LHCN-M2 (cell line): ENCODE data around the gene NCK2. TPM values are rescaled to one million over a fixed set of nuclear protein-coding genes. Genes with fewer than 3 reads are reported as not detected.
A peak's percentile ranks its signal among the peaks of the same experiment; 100 is the strongest.

ENCODE experiments used
- DNase-seq: peaks from one replicate; pipeline ENCODE4 v3.0.0-alpha.2; 2012; ENCODE audit warnings: low read depth
- total RNA-seq: library from RNA; depleted of rRNA; stranded (reverse); fragments of >200 nt; gene quantifications from 2 replicates; pipeline ENCODE4 v1.2.3, GENCODE V29; 2014

The NCK2 gene
- total RNA-seq, 1 experiment from 2014 or later, result 25.0 TPM

DNA sequence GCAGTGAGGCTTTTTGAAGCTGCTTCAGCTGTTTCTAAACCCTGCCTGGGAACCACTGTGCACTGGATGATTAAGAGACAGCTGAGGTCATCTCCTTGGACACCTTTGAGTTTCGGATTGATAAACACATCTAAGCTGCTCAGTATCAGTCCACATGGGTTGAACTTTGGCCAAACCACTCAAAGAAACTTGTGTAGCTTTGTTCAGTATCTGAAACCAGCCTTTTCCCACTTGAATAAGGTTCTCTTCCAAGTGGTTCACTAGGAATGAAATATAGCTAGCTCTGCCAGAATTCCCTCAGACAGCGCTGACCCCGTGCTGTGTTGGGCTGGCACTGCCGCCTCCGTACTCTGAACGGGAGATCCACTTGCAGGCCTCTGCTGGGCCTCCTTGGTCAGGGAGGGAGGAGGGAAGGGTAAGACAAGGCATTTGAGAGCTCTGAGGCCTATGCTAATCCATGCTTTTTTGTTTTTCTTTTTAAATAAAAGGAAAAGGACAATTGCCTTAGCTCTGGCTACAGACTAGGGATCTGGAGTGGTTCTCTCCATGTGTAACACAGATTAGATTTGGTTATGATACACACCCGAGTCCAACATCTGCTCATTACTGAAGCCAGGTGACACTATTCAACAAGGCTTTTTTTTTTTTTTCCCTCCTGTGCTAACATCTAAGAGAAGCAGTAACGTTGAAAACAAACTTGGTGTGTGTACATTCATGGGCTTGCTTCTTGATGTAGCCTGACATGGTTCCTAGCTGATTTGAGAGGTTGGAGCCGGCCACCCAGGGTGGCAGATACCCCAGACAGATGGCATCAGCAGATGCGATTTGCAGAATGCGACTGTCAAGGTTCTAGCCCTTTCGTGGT is 67.7 kb downstream of the NCK2 start:
- DNase-seq, result peak; percentile 37

DNA sequence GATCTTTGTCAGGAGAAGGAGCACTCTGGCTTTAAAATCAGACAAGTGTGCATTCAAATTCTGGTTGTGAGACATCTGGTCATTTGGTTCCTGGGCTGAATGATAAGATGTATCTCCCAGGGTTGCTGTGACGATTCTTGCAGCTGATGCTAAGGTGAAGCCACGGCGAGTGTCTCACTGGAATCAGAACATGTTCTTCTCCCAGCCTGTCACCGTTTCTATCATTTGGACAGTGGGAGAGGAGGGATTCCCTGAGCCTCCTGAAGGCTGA is 68.3 kb downstream of the NCK2 start:
- no peak for DNase-seq

DNA sequence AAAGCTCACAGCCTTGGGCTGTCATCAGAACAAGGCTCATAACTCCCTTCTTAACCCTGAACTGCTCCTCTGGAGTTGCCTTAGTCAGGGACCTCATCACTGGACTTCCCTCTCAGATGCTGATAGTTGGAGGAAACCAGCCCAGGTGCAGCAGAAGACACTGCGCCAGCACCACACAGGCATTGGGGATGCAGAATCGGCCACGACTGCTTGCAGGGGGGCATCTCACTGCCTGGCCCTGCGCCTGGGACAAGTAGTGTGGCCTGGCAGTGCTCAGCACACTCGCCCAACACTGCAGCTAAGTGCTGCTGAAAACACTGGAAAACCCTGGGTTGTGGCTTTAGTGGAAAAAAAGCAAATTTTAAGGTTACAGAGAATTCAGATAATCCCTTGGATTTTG is 68.7 kb downstream of the NCK2 start:
- no peak for DNase-seq

DNA sequence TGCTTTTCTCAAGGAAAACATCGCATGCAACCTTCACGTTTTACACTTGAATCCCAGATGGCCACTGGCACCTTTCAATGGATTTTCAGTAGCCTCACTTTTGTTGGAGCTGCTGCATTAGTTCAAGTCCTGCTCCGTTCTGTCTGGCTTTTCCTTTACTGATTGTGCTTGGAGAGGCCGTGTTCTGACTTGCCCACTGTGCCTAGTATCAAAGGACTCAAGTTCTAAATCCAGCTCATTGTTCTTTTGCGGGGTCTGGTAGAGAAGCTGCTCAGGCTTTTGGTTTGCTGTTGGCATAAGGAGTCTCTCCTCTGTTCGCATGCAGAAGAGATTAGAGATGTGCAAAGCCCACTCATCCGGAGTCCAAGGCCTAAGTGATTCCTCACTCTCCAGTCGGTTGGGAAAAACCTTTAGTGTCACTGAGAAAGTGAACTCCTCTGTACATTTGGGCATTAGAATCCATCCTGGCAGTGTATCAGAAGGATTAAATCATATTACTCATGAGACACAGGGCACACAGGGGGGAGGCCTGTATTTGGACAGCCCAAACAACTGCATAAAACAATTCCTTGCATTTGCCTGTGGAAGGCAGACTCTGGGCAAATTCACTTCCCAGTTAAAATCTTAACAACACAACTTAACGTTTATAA is 69.7 kb downstream of the NCK2 start:
- DNase-seq, result peak; percentile 70

DNA sequence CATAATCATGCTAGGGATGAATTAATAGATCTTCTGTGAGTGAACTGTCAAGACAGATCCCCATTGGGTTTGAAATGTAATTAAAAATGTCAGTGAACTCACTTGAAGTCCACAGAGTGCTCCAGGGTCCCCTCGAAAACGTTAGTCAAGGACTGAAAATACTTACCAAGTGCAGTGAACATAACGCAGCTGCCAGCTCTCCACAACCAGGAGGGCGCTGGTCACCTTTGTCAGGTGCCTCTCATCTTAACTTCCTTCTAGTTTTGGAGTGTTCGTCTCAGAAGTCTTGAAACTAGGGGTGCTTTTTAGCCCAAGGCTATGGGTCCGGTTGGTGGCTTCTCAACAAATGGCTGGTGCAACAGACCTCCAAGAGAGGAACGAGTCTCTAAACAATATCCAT is 70.7 kb downstream of the NCK2 start:
- no peak for DNase-seq

DNA sequence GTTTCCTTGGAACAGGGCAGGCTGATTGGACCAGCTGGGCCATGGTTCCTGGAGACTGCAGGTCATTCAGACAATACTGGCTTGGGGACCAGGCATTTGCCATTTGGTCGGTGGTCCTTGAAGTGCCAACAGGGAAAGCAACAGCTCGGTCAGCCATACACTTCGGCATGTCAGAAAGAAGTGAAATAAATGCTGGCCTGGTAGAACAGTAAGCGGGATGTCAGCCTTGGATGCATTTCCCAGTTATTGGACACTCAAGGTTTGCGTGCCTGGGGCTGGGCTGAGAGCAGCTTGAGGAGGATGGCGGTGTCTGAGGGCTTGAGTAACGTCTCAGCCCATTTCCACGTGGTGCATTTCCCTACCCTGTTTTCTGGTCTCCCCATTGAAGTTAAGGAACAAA is 75.4 kb downstream of the NCK2 start:
- DNase-seq, result no peak

DNA sequence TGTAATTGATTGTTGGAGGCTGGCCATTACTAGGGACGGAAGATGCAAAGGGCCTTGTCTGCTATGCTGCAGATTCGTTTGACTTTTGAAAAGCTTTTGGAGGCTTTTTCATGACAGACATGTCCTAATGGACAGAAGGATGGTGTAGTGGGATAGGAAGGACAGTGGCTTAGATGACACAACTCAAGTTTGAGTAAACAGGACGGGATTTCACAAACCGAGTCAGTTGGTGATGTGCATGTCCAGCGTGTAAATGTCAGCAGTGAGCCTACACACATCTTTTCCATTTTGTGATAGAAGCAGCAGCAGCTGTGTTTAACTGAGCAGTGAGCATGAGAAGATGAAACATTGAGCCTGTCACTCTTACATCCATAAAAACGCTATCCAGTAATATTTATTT is 76.0 kb downstream of the NCK2 start:
- DNase-seq, result no peak

DNA sequence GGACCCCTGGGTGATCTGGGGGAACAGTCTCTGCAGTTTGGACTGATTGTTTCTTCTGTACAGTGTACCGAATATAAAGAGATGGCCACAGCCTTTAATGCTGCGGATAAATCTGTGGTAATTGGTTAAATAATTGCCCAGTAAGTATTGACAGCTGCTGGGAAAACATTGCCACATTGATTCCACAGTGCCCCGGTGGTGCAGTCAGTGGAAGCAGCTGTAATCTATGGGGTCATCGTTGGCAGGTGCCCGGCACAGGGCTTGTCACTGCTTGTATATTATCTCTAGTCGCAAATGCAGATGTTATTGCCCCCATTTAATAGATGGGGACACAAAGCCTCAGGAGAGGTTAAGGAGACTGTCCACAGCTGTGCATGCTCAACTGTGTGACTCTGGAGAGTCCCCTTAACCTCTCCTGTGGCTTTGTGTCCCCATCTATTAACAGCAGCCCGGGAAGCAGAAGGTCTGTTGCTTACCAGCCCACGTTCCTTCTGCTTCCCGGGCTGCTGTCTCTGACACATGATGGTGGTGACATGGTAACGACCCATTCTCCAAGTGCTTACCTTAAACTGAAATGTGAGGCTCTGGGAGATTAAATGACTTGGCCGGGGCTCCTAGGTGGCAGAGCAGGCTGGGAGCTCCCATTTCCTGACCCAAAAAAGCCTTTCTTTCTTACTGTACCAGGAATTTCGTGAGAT is 76.9 kb downstream of the NCK2 start:
- DNase-seq, result no peak

DNA sequence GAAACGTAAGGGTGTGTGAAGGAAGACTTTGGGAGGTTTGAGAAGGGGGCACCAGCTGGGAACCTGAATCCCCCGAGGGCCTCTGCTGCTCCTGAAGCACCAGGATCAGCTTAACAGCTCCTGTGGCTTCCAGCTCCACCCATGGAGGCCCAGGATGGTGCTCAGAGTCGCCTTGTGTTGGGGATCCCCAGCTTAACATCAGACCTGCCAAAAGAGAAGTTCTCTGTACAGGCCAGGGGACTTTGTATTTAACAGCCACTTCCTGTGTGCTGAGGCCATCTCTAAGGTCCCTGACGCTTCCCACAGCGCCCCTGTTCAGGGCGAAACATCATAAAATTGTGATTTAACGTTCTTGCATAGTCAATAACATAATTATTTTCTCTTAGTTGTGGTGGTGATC is 77.5 kb downstream of the NCK2 start:
- DNase-seq, result no peak

DNA sequence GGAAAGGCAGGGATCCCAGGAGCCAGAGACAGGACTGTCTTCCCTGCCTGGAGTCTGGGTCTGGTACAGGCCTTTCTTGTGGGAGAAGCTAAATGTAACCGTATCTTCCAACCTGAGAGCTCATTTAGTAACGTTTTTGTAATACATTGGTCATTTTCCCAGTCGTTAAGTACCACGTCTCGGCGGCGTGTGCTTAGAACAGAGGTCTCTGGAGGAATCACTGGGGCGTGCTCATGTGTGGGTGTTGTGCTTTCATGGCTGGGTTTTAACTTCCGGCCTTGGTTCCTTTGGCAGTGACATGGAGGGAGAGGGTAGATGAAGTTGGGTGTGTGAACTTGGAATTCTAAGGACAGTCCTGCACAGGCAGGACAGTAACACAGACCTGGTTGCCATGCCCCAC is 79.7 kb downstream of the NCK2 start:
- no peak for DNase-seq

DNA sequence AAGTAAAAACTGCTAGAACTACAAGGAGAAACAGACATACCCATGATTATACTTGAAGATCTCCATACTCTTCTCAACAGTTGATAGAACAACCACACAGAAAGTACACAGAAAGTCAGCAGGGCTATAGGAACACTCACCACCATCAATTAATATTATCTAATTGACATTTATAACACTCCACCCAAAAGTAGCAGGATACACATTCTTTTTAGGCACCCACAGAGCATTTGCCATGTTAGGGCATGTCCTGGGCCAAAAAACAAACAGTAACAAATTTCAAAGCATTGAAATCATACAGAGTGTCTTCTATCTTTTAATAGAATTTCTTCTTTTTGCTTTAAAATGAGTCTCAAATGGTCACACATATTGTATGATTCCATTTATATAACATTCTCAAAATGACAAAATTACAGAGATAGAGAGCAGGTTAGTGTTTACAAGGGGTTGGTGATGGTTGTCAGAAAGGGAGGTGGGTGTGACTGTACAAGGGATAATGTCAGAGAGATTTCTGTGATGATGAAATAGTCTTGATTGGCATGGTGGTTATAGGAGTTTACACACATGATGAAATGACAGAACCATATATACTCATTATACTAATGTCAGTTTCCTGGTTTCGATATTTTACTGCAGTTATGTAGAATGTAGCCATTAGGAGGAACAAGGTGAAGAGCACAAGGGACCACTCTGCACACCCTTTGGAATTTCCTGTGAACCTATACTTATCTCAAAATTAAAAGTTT is 82.8 kb downstream of the NCK2 start:
- DNase-seq, result no peak

DNA sequence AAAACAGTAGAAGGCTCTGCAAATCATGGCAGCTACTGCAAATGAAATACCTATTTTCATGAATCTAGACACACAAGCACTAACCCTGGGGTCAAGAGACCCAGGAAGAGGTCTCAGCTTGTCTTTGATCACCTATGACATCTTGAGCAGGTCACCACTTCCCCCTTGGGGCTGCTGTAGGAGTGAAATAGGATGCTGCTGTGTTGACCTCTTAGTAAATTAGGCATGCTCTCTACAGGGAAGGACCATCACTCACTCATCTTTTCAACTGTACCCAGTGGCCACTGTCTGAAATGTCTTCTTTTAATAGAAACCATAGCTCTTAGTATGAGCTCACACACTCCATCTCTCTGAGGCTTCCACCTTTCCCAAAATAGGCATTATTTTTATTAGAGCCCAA is 83.8 kb downstream of the NCK2 start:
- no peak for DNase-seq

DNA sequence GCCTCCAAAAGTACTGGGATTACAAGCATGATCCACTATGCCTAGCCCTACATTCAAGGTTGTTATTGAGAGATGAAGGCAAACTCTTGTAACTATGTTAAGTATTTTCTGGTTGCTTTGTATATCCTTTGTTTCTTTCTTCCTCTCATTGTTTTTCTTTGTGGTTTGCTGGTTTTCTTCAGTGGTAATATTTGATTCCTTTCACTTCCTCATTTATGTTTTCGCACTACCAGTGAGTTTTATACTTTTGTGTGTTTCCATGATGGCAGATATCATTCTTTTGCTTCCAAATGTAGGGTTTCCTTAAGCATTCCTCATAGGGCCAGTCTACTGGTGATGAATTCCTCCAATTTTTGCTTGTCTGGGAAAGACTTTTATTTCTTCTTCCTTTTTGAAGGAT is 90.2 kb downstream of the NCK2 start:
- peak; percentile 26 for DNase-seq

DNA sequence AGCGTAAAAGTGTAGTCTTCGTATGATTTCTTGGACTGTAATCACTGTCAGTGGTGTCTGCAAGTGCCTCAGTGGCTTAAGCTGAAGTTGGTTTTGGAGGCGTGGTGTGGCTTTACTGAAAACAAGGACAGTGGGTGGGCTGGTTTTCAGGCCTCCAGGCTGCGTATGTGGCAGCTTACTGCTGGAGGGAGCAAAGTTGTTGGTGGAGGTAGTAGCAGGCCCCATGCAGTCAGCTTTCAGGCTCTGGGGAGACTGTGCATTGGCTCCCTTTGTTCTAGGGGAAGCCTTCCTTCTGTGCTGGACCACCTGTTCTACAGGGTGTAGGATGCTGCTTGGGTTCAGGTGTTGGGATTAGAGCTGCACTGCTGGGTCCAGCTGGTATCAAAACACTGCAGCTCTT is 91.6 kb downstream of the NCK2 start:
- no peak for DNase-seq

DNA sequence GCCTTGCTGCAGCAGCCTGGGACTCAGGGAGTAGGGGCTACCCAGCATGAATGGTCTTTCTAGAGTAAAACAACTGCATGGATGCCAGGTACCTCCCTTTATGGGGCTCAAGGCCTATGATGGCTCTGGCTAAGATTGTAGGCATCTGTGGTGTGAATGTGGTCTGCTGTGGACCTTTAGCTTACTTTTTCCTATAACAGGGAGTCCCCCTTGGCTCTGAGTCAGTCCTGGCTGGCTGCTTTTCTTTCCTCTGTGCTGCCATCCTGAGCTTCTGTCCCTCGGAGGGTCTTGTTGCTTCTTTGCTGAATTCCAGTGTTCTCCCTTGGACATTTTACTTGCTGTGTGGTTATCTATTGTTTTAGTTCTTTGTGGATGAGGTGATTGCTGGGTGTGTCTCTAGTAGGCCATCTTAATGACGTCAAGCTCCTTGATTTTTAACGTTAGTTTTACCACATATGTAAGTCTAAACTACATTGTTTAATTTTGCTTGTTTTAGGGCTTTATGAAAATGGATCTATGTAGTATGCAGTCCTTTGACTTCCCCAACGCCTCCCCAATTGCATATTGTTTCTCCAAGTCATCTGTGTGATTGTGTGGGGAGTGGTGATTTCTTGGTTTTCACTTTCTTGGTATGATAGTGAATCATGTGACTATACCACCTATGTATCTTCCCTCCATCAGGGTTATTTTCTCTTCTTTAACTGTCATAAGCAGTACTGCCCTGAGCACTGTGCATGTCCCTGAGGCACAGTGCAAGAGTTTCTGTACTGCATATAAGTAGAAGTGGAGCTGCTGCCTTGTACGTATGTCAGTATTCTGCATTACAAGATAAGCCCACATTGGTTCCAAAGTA is 92.4 kb downstream of the NCK2 start:
- no peak for DNase-seq

DNA sequence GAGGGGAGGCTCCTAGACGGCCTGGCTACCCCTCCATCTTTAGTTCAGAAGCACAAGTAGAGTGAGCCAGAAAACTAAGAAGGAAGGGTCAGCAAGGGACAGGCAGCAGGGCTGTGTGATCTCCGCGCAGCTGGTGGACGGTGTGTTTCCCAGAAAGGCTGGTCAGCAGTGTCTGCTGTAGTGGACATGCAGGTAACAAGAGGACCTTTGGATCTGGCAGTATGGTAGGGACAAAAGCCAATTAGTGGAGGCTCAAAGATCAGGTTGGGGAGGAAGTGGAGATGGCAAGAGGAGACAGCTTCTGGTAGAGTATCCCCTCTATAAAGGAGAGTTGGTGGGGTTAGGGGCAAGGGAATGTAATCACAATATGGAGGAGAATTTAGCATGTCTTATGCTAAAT is 95.1 kb downstream of the NCK2 start:
- DNase-seq, result no peak

DNA sequence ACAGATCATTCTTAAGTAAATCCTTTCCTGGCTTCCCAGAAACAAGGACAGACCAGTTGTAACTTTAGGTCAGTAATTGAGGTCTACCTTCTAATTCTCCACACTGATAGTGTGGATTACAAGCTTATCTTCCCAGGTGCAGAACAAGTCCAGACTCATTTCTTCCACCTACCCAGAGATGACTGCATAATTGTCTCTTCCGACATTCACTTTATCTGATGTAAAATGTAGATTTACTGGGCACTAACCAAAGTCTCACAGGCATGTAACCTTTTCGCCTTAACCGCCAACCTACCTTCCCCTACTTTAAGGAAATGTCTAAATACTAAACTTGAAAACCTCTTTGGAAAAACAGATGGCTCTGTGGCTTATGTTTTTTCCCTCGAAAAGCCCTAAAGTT is 96.2 kb downstream of the NCK2 start:
- DNase-seq, result no peak

DNA sequence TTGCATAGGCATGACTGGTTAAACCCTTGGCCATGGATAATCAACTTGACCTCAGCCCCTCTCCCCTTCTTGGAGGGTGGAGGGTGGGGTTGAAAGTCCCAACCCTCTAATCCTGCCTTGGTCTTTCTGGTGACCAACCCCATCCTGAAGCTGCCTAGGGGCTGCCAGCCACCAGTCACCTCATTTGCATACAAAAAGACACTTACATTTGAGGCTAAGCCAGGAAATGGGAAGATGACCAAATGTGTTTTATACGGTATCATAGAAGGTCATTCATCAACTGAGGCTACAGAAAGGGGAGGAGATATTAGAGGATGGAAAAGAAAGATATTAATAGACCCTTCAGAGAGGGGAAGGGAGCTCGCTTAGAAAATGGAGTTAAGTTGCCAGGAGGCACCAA is 96.8 kb downstream of the NCK2 start:
- no peak for DNase-seq

DNA sequence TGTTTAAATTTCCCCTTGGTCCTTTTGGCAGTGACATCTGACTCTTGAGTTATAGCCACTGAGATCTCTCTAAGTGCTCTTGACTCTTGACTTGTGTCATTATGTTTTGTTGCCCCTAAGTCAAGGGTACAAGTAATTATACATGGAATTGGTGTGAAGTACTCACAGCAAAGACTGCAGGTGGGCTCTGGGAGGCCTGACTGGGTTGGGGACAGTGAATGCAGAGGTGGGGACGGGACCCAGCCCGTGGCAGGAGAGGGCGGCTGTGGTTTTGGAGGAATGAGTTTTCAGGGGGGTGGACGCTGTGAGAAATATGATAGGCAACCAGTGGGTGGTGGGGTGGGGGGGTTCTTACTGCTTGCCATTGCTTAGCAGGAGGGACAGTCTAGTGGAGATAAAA is 97.8 kb downstream of the NCK2 start:
- no peak for DNase-seq

DNA sequence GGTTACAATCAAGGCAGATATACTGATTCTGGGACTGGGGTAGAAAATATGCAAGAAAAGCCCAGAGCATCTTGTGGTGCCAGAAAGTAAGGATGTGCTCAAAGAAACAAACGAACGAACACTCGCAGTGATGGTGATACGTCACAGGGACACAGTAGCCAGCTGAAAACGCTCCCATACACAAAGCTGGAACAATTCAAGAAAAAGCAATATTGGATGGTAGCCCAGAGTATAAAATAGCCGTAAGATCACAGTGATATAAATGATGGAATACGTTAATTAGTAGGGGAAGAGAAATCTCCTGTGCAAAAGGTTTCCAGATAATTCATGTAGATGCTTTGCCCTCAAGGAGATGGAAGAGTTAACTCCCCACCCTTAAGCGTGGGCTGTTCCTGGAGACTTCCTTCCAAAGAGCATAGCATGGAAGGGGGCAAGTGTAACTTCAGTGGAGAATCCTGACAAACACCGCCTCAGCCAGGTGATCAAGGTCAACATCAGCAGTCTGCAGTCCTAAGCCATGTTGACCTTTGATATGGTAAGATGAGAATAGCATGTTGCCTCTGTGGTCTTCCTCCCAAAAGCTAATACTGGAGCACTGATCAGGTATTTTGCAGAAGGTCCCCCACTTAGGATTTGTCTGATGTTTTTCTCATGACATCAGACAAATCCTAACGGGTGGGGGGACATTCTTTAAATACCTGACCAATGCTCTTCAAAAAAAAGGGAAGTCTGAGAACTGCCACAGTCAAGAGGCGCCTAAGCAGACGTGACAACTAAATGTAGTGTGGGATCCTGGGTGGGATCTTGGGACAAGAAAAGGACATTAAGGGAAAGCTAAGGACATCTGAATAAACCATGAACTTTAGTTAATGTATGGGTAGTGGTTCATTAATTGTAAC is 99.0 kb downstream of the NCK2 start:
- no peak for DNase-seq
